Gastrocnemius medialis (tissue), 4 donors: ENCODE data around the gene DDX3Y. TPM values are rescaled to one million over a fixed set of nuclear protein-coding genes. Genes with fewer than 3 reads are reported as not detected.

Experiments used
- ATAC-seq, 2 donors: fragments of 150-250 bp; one replicate each; pipeline ENCODE4 v1.9.1; 2016
- DNase-seq, 2 donors: peaks; one replicate each; pipeline ENCODE4 v3.0.0-alpha.2; 2019
- H3K27ac ChIP-seq, 4 donors: fragments of 200-600 bp; sonication (generic); 1 replicate in 1 of 4; 2 replicates in 3 of 4; pipeline ENCODE4 v1.5.1; 2016 to 2018; ENCODE audit warnings: mild to moderate bottlenecking in 2 of 4, moderate library complexity in 1 of 4
- H3K27me3 ChIP-seq, 3 donors: fragments of 200-600 bp; sonication (generic) in 2 of 3; 1 replicate in 1 of 3; 2 replicates in 2 of 3; pipeline versions ENCODE4 v1.5.1 to v1.6.0; 2016 to 2019; ENCODE audit warnings: mild to moderate bottlenecking in 1 of 3, moderate library complexity in 1 of 3
- H3K36me3 ChIP-seq, 2 donors: fragments of 200-600 bp; sonication (generic) in 1 of 2; one replicate each; pipeline ENCODE4 v1.5.1; 2017 to 2018
- H3K4me1 ChIP-seq, 2 donors: fragments of 200-600 bp; sonication (generic) in 1 of 2; one replicate each; pipeline ENCODE4 v1.5.1; 2016 to 2017; ENCODE audit warnings: mild to moderate bottlenecking in 2 of 2
- H3K4me3 ChIP-seq, 4 donors: fragments of 200-600 bp; sonication (generic) in 3 of 4; 1 replicate in 1 of 4; 2 replicates in 3 of 4; pipeline ENCODE4 v1.5.1; 2016 to 2019; ENCODE audit warnings: mild to moderate bottlenecking in 2 of 4
- H3K9me3 ChIP-seq, 3 donors: fragments of 200-600 bp; sonication (generic) in 2 of 3; 1 replicate in 1 of 3; 2 replicates in 2 of 3; pipeline ENCODE4 v1.5.1; 2016 to 2019
- POLR2A ChIP-seq, 2 donors: fragments of 450-650 bp; IDR thresholded peaks; one replicate each; pipeline ENCODE4 v1.6.1; 2017; ENCODE audit warnings: antibody characterized with exemption in 2 of 2, mild to moderate bottlenecking in 2 of 2, moderate library complexity in 2 of 2
- in situ Hi-C, 4 donors: fragments of 200-750 bp; cut with MboI; loops; one replicate each; pipeline versions ENCODE4 v1.15.0 to v1.8.0; 2017; ENCODE audit warnings: low sequenced_read_pairs in 4 of 4
- intact Hi-C: fragments of 100-400 bp; cut with DNase I; formaldehyde crosslinking; loops from one replicate; pipeline ENCODE4 v1.15.1; 2023; ENCODE audit warnings: low total_unique reads
- total RNA-seq, 4 donors: library from RNA; depleted of rRNA; stranded (reverse); fragments of >200 nt; gene quantifications; one replicate each; pipeline versions ENCODE4 v1.1.0 to v1.2.3, GENCODE V29; 2016
- TF ChIP-seq, protein P1 (sequence below), 5 experiments: fragments of 450-650 bp in 3 of 5; fragments of 200-600 bp in 2 of 5; sonication (generic) in 2 of 5; IDR thresholded peaks in 4 of 5; conservative IDR thresholded peaks in 1 of 5; 1 replicate in 4 of 5; 2 replicates in 1 of 5; pipeline ENCODE4 v1.5.1; 2016 to 2019; ENCODE audit warnings: antibody characterized with exemption in 5 of 5, mild to moderate bottlenecking in 3 of 5, moderate library complexity in 3 of 5

DDX3Y gene
- total RNA-seq, 4 donors from 2014 or later = 38.9 to 46.0 TPM; not detected in 2

- Histone ChIP-seq H3K4me3 (no peak overlapping the region), H3K36me3 (no peaks in the 10 kb centered on the region), H3K27me3 (no peaks in the 10 kb centered on the region), H3K4me1 (no peaks in the 10 kb centered on the region), H3K9me3 (no peaks in the 10 kb centered on the region), H3K27ac (no peak overlapping the region)
- intact Hi-C loops (no loop called here), in situ Hi-C loops (loop anchor here in 1 of 4 donors (25.0 kb wide), 1 partner anchor 109 kb away; no protein-coding TSS in a partner anchor)
- ATAC-seq (no peak), DNase-seq (no peak)
- no peak for TF ChIP-seq POLR2A (IDR thresholded peaks at IDR 0.05)
These were observed 23.4 kb downstream of the DDX3Y start for GRCh38 chrY:12928043-12928442.

GRCh38 chrY:12941725-12942687, 37.3 kb downstream of the DDX3Y start:
- in situ Hi-C loops (loop anchor here in 1 of 4 donors (25.0 kb wide), 1 partner anchor 95 kb away; no protein-coding TSS in a partner anchor), intact Hi-C loops (no loop called here)
- Histone ChIP-seq H3K27ac (no peak overlapping the region), H3K4me3 (no peak overlapping the region), H3K27me3 (no peaks in the 10 kb centered on the region), H3K4me1 (no peaks in the 10 kb centered on the region), H3K9me3 (no peaks in the 10 kb centered on the region), H3K36me3 (no peaks in the 10 kb centered on the region)
- TF ChIP-seq POLR2A (IDR thresholded peaks at IDR 0.05) = no peak
- TF ChIP-seq, protein P1, sequence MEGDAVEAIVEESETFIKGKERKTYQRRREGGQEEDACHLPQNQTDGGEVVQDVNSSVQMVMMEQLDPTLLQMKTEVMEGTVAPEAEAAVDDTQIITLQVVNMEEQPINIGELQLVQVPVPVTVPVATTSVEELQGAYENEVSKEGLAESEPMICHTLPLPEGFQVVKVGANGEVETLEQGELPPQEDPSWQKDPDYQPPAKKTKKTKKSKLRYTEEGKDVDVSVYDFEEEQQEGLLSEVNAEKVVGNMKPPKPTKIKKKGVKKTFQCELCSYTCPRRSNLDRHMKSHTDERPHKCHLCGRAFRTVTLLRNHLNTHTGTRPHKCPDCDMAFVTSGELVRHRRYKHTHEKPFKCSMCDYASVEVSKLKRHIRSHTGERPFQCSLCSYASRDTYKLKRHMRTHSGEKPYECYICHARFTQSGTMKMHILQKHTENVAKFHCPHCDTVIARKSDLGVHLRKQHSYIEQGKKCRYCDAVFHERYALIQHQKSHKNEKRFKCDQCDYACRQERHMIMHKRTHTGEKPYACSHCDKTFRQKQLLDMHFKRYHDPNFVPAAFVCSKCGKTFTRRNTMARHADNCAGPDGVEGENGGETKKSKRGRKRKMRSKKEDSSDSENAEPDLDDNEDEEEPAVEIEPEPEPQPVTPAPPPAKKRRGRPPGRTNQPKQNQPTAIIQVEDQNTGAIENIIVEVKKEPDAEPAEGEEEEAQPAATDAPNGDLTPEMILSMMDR (IDR thresholded peaks at IDR 0.05 in 4 of 5, conservative IDR thresholded peaks at IDR 0.05 in 1 of 5) = no peak
- peak in 1 of 2 donors; percentile 60 for ATAC-seq
- no peak for DNase-seq

Other genes with a start within 250 kb of the DDX3Y start
- gene USP9Y, start 203.6 kb upstream of the DDX3Y start, total RNA-seq = 10 to 100 TPM in 1 of 4 donors, 1 to 10 TPM in 1, not detected in 2; 6.7 to 14.3 TPM